GM12878 (cell line): ENCODE results near the gene TYROBP. TPM values are rescaled to one million over a fixed set of nuclear protein-coding genes. Genes with fewer than 3 reads are reported as not detected.
A peak's percentile ranks its signal among the peaks of the same experiment; 100 is the strongest.

ENCODE experiments used
- IKZF2 ChIP-seq, 2 experiments: fragments of 450-650 bp; IDR thresholded peaks; 2 replicates each; pipeline ENCODE4 v1.6.1; 2017; ENCODE audit warnings: mild to moderate bottlenecking in 2 of 2, moderate library complexity in 2 of 2
- JUND ChIP-seq: IDR thresholded peaks from 2 replicates; pipeline ENCODE4 v1.6.1; 2012; ENCODE audit warnings: low read depth, mild to moderate bottlenecking, low read length, improper control_type of control experiment, moderate library complexity
- MTA3 ChIP-seq: IDR thresholded peaks from 2 replicates; pipeline ENCODE4 v1.6.1; 2012; ENCODE audit warnings: low read length, inconsistent platforms, borderline replicate concordance
- SMC3 ChIP-seq: IDR thresholded peaks from 2 replicates; pipeline ENCODE4 v1.6.1; 2011; ENCODE audit warnings: low read length, improper control_type of control experiment, borderline replicate concordance
- ZNF24 ChIP-seq: fragments of 450-650 bp; IDR thresholded peaks from 2 replicates; pipeline ENCODE4 v1.6.1; 2017; ENCODE audit warnings: antibody characterized with exemption, mild to moderate bottlenecking
- ZNF274 ChIP-seq: IDR thresholded peaks from one replicate; pipeline ENCODE4 v1.8.0; 2011; ENCODE audit not compliant: insufficient read length, insufficient read depth
- polyA plus RNA-seq, 11 experiments: library from polyadenylated mRNA; depleted of rRNA in 4 of 11; unstranded in 6 of 11; stranded (reverse) in 5 of 11; fragments of >200 nt; fragmentation: Nextera tagmentation in 4 of 11; fragmentation: Illumina TruSeq in 1 of 11; extraction: Ambion mirVana in 4 of 11; extraction: Trizol in 1 of 11; gene quantifications; 1 replicate in 1 of 11; 2 replicates in 10 of 11; pipeline versions ENCODE4 v1.2.1 to v1.2.3, GENCODE V29; 2011 to 2016; ENCODE audit warnings: inconsistent platforms in 2 of 11, missing spikeins in 2 of 11, low read depth in 1 of 11
- total RNA-seq, 4 experiments: library from RNA; depleted of rRNA in 3 of 4; stranded (reverse); fragments of >200 nt in 3 of 4; fragmentation: Illumina TruSeq in 1 of 4; extraction: Trizol in 1 of 4; gene quantifications; 2 replicates each; pipeline versions ENCODE4 v1.2.1 to v1.2.3, GENCODE V29; 2013 to 2021
- TF ChIP-seq, protein P1 (sequence below): IDR thresholded peaks from 2 replicates; pipeline ENCODE4 v1.6.1; 2011; ENCODE audit warnings: borderline replicate concordance, low read depth, mild to moderate bottlenecking, moderate library complexity, low read length; ENCODE audit not compliant: insufficient read depth, poor library complexity, severe bottlenecking
- TF ChIP-seq, protein P2 (sequence below): IDR thresholded peaks from 2 replicates; pipeline ENCODE4 v1.6.1; 2012; ENCODE audit warnings: low read depth, low read length, improper control_type of control experiment
- TF ChIP-seq, protein P3 (sequence below), 3 experiments: IDR thresholded peaks in 2 of 3; conservative IDR thresholded peaks in 1 of 3; 2 replicates each; pipeline ENCODE4 v1.5.1; 2011; ENCODE audit warnings: low read depth in 3 of 3, low read length in 3 of 3, mild to moderate bottlenecking in 3 of 3, control low read depth in 2 of 3, moderate library complexity in 2 of 3, inconsistent platforms in 1 of 3, mixed read lengths in 1 of 3; ENCODE audit not compliant: control insufficient read depth in 2 of 3, insufficient read depth in 1 of 3; ENCODE audit errors: extremely low read depth in 1 of 3

Gene TYROBP
- total and polyA plus RNA-seq, 10 of the 15 experiments (the other 5 are each of a cell fraction or from before 2014, with no cell fraction given): 0.33 to 2.4 (median 0.58) TPM; not detected in 2

DNA sequence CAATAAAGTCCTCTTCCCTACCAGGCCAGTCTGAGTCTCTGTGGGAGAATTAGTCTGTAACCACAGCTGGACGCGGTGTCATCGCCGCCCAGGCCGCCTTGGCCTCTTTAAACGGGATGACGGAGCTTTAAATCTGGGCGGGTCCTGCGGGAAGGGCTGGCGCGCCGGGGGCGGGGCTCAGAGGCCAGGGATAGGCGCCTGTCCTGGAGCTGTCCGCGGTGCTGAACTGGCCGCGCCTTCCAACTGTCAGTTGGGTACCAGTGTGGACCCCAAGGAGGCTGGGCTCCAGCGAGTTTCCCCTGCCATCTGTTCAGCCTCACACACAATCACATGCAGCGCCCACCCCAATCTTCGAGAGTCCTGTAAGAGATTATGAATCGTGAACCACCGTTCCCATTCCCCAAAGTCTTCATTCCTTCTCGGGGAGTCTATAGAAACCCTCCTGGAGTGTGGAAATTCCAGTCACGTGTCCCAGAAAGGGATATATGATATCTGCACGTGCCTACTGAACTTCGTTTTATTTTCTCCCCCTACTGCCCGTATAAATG is 28.3 kb downstream of the TYROBP start (continued):
- TF ChIP-seq, protein P1, sequence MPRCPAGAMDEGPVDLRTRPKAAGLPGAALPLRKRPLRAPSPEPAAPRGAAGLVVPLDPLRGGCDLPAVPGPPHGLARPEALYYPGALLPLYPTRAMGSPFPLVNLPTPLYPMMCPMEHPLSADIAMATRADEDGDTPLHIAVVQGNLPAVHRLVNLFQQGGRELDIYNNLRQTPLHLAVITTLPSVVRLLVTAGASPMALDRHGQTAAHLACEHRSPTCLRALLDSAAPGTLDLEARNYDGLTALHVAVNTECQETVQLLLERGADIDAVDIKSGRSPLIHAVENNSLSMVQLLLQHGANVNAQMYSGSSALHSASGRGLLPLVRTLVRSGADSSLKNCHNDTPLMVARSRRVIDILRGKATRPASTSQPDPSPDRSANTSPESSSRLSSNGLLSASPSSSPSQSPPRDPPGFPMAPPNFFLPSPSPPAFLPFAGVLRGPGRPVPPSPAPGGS: no peak
- TF ChIP-seq MTA3: no peak
- TF ChIP-seq, protein P2, sequence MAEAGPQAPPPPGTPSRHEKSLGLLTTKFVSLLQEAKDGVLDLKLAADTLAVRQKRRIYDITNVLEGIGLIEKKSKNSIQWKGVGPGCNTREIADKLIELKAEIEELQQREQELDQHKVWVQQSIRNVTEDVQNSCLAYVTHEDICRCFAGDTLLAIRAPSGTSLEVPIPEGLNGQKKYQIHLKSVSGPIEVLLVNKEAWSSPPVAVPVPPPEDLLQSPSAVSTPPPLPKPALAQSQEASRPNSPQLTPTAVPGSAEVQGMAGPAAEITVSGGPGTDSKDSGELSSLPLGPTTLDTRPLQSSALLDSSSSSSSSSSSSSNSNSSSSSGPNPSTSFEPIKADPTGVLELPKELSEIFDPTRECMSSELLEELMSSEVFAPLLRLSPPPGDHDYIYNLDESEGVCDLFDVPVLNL: 0 out of 2 replicates have a peak, but pooled peaks have one; percentile 25
- TF ChIP-seq ZNF24: no peak
- TF ChIP-seq IKZF2 (IDR thresholded peaks at IDR 0.05): 0 out of 4 replicates have a peak, but pooled peaks of 1 of the 2 experiments have one; percentile 11
- TF ChIP-seq, protein P3, sequence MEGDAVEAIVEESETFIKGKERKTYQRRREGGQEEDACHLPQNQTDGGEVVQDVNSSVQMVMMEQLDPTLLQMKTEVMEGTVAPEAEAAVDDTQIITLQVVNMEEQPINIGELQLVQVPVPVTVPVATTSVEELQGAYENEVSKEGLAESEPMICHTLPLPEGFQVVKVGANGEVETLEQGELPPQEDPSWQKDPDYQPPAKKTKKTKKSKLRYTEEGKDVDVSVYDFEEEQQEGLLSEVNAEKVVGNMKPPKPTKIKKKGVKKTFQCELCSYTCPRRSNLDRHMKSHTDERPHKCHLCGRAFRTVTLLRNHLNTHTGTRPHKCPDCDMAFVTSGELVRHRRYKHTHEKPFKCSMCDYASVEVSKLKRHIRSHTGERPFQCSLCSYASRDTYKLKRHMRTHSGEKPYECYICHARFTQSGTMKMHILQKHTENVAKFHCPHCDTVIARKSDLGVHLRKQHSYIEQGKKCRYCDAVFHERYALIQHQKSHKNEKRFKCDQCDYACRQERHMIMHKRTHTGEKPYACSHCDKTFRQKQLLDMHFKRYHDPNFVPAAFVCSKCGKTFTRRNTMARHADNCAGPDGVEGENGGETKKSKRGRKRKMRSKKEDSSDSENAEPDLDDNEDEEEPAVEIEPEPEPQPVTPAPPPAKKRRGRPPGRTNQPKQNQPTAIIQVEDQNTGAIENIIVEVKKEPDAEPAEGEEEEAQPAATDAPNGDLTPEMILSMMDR (IDR thresholded peaks at IDR 0.05 in 2 of 3, conservative IDR thresholded peaks at IDR 0.05 in 1 of 3; ENCODE audit: control insufficient read depth in 2 of 3, extremely low read depth in 1 of 3, insufficient read depth in 1 of 3, low read depth in 3 of 3, low read length in 3 of 3): no peak
- no peak for TF ChIP-seq ZNF274
- no peak for TF ChIP-seq JUND
- TF ChIP-seq SMC3: peak; percentile 17; the same call in 1 of the 2 replicates
